Suprapubic skin (tissue), 4 donors: Measurements from ENCODE around the gene CISH. TPM values are rescaled to one million over a fixed set of nuclear protein-coding genes. Genes with fewer than 3 reads are reported as not detected.

Source experiments
- DNase-seq, 2 donors: peaks; one replicate each; pipeline ENCODE4 v3.0.0-alpha.2; 2019; ENCODE audit warnings: low spot score in 2 of 2
- H3K27ac ChIP-seq: fragments of 200-600 bp; sonication (generic); one replicate; pipeline ENCODE4 v1.5.1; 2019
- H3K27me3 ChIP-seq: fragments of 200-600 bp; sonication (generic); one replicate; pipeline ENCODE4 v1.5.1; 2019
- H3K36me3 ChIP-seq: fragments of 200-600 bp; sonication (generic); one replicate; pipeline ENCODE4 v1.5.1; 2019
- H3K4me1 ChIP-seq: fragments of 200-600 bp; sonication (generic); one replicate; pipeline ENCODE4 v1.5.1; 2019
- H3K4me3 ChIP-seq: fragments of 200-600 bp; sonication (generic); one replicate; pipeline ENCODE4 v1.5.1; 2019; ENCODE audit warnings: mild to moderate bottlenecking
- H3K9me3 ChIP-seq: fragments of 200-600 bp; sonication (generic); one replicate; pipeline ENCODE4 v1.5.1; 2019
- EP300 ChIP-seq: sonication (generic); formaldehyde crosslinking; IDR thresholded peaks from one replicate; pipeline ENCODE4 v1.6.1; 2017; ENCODE audit warnings: antibody characterized with exemption
- POLR2A ChIP-seq, 2 donors: fragments of 450-650 bp; IDR thresholded peaks; one replicate each; pipeline ENCODE4 v1.6.1; 2017; ENCODE audit warnings: antibody characterized with exemption in 2 of 2, mild to moderate bottlenecking in 2 of 2, moderate library complexity in 2 of 2
- POLR2AphosphoS5 ChIP-seq, 3 donors: sonication (generic); formaldehyde crosslinking; IDR thresholded peaks; one replicate each; pipeline ENCODE4 v1.6.1; 2017; ENCODE audit warnings: antibody characterized with exemption in 3 of 3
- WGBS: methylation state at CpG from one replicate; pipeline ENCODE4 v1.1.5; 2018; 5-methylcytosine and 5-hydroxymethylcytosine counted together
- total RNA-seq, 4 donors: library from RNA; depleted of rRNA; stranded (reverse); fragments of >200 nt; gene quantifications; one replicate each; pipeline ENCODE4 v1.1.0, GENCODE V29; 2016
- TF ChIP-seq, protein P1 (sequence below), 2 donors: fragments of 200-600 bp in 1 of 2; fragments of 450-650 bp in 1 of 2; sonication (generic) in 1 of 2; IDR thresholded peaks; one replicate each; pipeline ENCODE4 v1.5.1; 2016 to 2019; ENCODE audit warnings: antibody characterized with exemption in 2 of 2, mild to moderate bottlenecking in 1 of 2, moderate library complexity in 1 of 2

The CISH gene, protein sequence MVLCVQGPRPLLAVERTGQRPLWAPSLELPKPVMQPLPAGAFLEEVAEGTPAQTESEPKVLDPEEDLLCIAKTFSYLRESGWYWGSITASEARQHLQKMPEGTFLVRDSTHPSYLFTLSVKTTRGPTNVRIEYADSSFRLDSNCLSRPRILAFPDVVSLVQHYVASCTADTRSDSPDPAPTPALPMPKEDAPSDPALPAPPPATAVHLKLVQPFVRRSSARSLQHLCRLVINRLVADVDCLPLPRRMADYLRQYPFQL
- 10 to 100 TPM; 12.8 to 20.5 (median 14.7) TPM for total RNA-seq

DNA sequence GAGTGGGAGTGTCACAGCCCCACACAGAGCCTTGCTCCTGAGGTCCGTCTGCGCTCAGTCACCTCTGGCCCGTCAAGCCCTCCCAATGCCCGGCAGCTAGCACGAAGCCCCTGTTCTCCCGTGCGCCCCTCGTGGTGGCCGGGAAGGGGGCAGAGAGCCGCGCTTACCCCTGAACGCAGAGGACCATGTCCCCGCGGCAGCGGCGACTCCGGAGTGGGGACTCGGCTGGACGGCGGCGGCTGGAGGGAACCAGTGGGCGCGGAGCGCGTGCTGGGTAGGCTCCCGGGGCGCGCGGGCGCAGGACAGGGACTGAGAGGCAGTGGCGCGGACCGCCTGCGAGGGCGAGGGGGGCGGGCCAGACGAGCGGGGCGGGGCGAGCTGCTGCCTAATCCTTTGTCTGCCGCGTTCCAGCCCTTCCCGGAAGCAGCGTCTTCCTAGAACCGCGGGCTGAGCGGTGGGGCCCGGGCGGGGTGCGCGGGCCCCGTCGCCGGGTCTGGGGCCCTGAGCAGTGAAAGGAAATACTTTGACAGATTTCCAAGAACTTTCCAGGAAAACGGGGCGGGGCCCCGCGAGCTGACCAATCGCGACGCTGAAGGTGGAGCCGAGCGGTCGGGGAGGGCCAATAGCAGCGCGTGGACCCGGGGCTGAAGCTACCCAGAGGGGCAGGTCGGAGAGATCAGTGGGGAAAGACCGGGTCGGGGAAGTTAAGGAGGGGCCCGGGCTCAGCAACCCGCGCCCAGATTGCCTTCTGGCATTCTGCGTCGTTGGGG, at the start of gene CISH:
Gene CISH, minus strand, starts transcription at position 311 of the 770 bp plus-strand sequence. Its CDS starts 124 bp downstream, at position 187.
- H3K9me3 ChIP-seq = no peaks in the 10 kb centered on the region
- WGBS = 0% methylated on average over 17 of the region's 75 CpGs
- H3K27ac ChIP-seq = peak within 1 kb of the TSS; percentile 89
- H3K4me3 ChIP-seq = peak within 1 kb of the TSS; percentile 75
- peak in 1 of 2 donors; percentile 86 for TF ChIP-seq POLR2A (IDR thresholded peaks at IDR 0.05)
- TF ChIP-seq EP300 = no peak
- TF ChIP-seq, protein P1, sequence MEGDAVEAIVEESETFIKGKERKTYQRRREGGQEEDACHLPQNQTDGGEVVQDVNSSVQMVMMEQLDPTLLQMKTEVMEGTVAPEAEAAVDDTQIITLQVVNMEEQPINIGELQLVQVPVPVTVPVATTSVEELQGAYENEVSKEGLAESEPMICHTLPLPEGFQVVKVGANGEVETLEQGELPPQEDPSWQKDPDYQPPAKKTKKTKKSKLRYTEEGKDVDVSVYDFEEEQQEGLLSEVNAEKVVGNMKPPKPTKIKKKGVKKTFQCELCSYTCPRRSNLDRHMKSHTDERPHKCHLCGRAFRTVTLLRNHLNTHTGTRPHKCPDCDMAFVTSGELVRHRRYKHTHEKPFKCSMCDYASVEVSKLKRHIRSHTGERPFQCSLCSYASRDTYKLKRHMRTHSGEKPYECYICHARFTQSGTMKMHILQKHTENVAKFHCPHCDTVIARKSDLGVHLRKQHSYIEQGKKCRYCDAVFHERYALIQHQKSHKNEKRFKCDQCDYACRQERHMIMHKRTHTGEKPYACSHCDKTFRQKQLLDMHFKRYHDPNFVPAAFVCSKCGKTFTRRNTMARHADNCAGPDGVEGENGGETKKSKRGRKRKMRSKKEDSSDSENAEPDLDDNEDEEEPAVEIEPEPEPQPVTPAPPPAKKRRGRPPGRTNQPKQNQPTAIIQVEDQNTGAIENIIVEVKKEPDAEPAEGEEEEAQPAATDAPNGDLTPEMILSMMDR (IDR thresholded peaks at IDR 0.05) = peak; percentile 12 to 13
- TF ChIP-seq POLR2AphosphoS5 (IDR thresholded peaks at IDR 0.05) = peak in 1 of 3 donors; percentile 62
- no peaks in the 10 kb centered on the region for H3K27me3 ChIP-seq
- DNase-seq = peak; percentile 97
- peaks cover 17% of the 10 kb centered on the region for H3K36me3 ChIP-seq
- peaks cover 78% of the 10 kb centered on the region for H3K4me1 ChIP-seq

DNA sequence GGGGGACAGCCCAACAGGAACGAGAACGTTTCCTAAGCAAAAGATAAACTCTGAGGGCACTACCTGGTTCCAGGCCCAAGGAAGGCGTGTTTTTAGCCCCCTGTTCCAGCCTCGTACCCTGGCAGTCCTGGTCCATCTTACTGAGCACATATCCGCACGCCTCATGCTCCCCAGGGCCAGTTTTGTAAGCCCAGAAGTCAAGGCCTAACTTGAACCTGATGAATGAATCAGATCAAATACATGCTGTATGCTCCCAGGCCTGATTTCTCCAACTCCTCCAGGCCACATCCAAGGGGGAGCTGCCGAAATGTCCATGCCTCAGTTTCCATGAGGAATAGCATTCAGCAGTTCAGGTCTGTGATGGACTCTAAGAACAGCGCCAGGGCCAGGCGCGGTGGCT, 48.8 kb upstream of the CISH start:
- TF ChIP-seq POLR2AphosphoS5 (IDR thresholded peaks at IDR 0.05) = no peak
- TF ChIP-seq EP300 = no peak
- TF ChIP-seq POLR2A (IDR thresholded peaks at IDR 0.05) = no peak
- TF ChIP-seq, protein P1 (IDR thresholded peaks at IDR 0.05) = no peak
- Histone ChIP-seq H3K36me3 (no peaks in the 10 kb centered on the region), H3K27me3 (no peaks in the 10 kb centered on the region), H3K9me3 (no peaks in the 10 kb centered on the region), H3K4me1 (peaks cover 6% of the 10 kb centered on the region), H3K27ac (no peak overlapping the region), H3K4me3 (no peak overlapping the region)
- 81% methylated on average over 9 of the region's 10 CpGs for WGBS
- peak in 1 of 2 donors; percentile 16 for DNase-seq

DNA sequence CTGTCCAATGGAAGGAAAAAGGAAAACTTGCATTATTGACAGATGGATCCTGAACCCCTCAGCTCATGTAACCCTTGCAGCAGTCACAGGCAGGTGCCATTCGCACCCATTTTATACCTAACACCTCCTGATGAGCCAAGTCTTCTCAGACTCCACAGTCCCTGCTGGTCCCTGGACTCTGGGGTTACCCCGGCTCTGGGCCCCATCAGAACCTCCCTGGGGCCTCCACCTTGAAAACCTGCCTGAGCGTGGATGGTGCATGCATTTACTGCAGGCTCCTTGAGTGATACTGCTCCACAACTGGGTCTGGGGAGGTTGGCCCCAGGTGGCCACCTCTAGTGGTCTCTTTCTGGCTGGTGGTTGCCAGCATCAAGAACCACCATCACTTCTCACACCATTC, 47.3 kb upstream of the CISH start:
- no peaks in the 10 kb centered on the region for H3K27me3 ChIP-seq
- no peaks in the 10 kb centered on the region for H3K9me3 ChIP-seq
- 100% methylated on average over 3 of the region's 3 CpGs for WGBS
- TF ChIP-seq, protein P1 (IDR thresholded peaks at IDR 0.05) = no peak
- TF ChIP-seq EP300 = no peak
- no peak for TF ChIP-seq POLR2A (IDR thresholded peaks at IDR 0.05)
- TF ChIP-seq POLR2AphosphoS5 (IDR thresholded peaks at IDR 0.05) = no peak
- peaks cover 6% of the 10 kb centered on the region for H3K4me1 ChIP-seq
- no peaks in the 10 kb centered on the region for H3K36me3 ChIP-seq
- peak; percentile 18 to 37 for DNase-seq
- H3K27ac ChIP-seq = no peak overlapping the region
- H3K4me3 ChIP-seq = no peak overlapping the region

DNA sequence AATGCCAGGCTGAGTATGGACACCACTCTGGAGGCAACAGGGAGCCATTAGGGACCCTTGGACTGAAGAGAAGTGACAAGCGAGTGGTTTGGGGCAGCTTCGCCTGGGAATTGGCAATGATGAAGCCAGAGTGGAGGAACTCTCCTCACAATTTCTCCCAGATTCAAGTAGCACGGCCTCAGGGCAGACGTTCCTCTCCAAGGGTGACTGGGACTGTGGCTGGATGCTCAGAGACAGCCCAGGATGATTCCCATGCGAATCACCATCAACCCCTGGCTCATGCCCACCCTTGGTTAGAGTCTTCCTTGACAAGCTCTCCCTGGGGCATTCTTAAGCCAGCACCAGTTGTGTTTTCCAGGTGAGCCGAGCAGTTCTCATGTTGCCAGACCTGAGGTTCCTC, 46.8 kb upstream of the CISH start:
- Histone ChIP-seq H3K27ac (no peak overlapping the region), H3K27me3 (no peaks in the 10 kb centered on the region), H3K4me1 (peaks cover 6% of the 10 kb centered on the region), H3K4me3 (no peak overlapping the region), H3K9me3 (no peaks in the 10 kb centered on the region), H3K36me3 (no peaks in the 10 kb centered on the region)
- no peak for TF ChIP-seq POLR2AphosphoS5 (IDR thresholded peaks at IDR 0.05)
- TF ChIP-seq POLR2A (IDR thresholded peaks at IDR 0.05) = no peak
- WGBS = 83% methylated on average over 6 of the region's 6 CpGs
- peak; percentile 28 to 57 for DNase-seq

DNA sequence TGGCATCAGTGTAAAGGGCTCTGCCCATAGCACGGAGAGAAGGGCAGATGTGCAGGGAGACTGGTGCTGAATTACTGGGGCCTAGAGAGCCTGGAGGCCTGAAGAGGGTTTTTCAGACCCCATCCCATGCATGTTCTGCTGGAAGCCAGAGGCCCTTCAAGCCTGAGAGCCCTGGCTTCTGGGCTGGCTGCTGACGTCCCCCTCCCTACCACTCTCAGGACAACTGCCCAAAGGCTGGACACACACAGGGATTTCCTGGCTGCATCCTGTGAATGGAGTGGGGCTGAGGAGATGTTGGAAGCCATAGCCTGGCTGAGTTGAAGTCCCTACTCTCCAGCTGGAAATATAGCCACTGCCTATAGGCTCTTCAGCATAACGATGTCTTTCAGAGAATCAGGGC, 46.2 kb upstream of the CISH start:
- H3K4me3 ChIP-seq = no peak overlapping the region
- H3K9me3 ChIP-seq = no peaks in the 10 kb centered on the region
- 87% methylated on average over 3 of the region's 3 CpGs for WGBS
- no peak for TF ChIP-seq POLR2A (IDR thresholded peaks at IDR 0.05)
- TF ChIP-seq, protein P1 (IDR thresholded peaks at IDR 0.05) = no peak
- TF ChIP-seq EP300 = no peak
- no peak for TF ChIP-seq POLR2AphosphoS5 (IDR thresholded peaks at IDR 0.05)
- H3K4me1 ChIP-seq = peaks cover under 1% of the 10 kb centered on the region
- no peaks in the 10 kb centered on the region for H3K36me3 ChIP-seq
- H3K27me3 ChIP-seq = no peaks in the 10 kb centered on the region
- peak; percentile 13 to 30 for DNase-seq
- no peak overlapping the region for H3K27ac ChIP-seq
